Fibroblast of villous mesenchyme (primary cell): Measurements from ENCODE around the gene DLG4. TPM values are rescaled to one million over a fixed set of nuclear protein-coding genes. Genes with fewer than 3 reads are reported as not detected.

Source experiments
- DNase-seq: peaks from one replicate; pipeline ENCODE4 v3.0.0-alpha.2; 2010; ENCODE audit warnings: low read depth
- H3K4me3 ChIP-seq: 2 replicates; pipeline ENCODE4 v1.5.1; 2011; ENCODE audit warnings: low read depth, mild to moderate bottlenecking, low read length
- total RNA-seq: library from RNA; depleted of rRNA; stranded (reverse); fragments of >200 nt; gene quantifications from 2 replicates; pipeline ENCODE4 v1.2.3, GENCODE V29; 2012
- TF ChIP-seq, protein P1 (sequence below): IDR thresholded peaks from 2 replicates; pipeline ENCODE4 v1.5.1; 2012; ENCODE audit warnings: low read depth, mild to moderate bottlenecking, low read length; ENCODE audit not compliant: insufficient read depth

The DLG4 gene
- total RNA-seq, 1 donor: 14.2 TPM

DNA sequence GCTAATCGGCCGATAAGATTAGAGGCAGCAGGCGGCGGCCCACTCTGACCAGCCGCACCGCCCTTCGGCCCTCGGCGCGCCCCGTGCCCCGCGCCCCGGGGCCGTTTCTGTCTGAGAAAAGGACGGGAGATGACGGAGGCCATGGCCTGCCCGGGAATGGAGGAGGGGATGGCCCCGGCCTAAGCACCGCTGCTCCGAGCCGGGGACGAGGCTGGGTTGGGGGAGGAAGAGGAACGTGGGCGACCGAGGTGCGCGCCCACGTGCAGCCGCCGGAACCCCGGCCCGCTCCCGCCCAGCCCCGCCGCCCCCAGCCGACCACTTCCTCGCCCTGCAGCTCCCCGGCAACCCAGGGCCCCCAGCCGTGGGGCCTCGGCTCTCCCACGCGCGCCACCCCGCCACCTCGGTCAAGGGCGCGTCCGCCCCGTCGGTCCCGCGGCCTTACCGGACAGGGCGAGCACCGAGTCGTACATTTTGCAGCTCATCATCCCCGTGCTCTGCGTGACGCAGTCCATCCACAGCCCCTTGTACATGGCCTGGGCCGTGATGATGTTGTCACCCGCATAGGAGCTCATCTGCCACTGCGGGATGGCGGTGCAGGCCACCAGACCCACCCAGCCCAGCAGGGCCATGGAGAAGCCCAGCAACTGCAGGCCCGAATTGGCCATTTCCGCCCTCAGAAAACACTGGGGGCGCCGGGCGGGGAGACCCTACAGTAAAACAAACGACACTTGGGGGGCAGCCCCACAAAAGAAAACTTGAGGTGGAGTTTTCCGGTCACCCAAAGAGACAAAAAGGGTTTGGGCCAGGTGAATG, 41.9 kb upstream of the DLG4 start:
- H3K4me3 ChIP-seq: peak overlapping the region; percentile 56
- TF ChIP-seq, protein P1, sequence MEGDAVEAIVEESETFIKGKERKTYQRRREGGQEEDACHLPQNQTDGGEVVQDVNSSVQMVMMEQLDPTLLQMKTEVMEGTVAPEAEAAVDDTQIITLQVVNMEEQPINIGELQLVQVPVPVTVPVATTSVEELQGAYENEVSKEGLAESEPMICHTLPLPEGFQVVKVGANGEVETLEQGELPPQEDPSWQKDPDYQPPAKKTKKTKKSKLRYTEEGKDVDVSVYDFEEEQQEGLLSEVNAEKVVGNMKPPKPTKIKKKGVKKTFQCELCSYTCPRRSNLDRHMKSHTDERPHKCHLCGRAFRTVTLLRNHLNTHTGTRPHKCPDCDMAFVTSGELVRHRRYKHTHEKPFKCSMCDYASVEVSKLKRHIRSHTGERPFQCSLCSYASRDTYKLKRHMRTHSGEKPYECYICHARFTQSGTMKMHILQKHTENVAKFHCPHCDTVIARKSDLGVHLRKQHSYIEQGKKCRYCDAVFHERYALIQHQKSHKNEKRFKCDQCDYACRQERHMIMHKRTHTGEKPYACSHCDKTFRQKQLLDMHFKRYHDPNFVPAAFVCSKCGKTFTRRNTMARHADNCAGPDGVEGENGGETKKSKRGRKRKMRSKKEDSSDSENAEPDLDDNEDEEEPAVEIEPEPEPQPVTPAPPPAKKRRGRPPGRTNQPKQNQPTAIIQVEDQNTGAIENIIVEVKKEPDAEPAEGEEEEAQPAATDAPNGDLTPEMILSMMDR: no peak
- no peak for DNase-seq

DNA sequence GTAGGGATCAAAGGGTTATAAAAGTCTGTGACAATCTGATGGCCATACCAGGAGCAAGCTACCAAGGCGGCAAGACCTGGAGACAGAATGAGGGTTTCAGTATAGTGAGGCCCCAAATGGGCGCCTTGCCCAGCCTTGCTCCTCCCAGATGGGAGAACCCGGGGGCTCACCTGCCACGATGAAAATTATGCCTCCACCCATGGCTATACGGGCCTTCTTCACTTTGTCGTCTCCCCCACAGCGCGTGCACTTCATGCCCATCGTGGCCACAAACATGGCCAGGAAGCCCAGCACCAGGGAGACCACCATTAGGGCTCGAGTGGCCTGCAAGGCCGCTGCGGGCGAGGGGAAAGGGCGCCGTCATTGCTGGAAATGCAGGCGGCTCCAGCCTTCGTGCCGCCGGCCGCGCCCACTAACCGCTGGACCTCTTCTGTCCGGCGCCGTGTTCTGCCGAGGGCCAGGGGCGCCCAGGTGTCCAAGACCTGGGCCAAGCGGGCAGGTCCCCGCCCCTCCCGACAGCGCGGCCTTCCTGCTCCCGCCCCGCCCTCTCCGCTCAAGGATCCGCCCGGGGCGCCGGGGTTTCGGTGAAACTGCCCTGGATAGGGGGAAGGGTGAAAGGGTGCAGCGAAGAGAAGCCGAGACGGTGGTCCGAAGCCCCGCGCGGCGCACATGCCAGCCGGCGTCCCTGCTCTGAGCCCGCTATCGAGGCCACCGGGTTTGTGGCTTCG, 41.2 kb upstream of the DLG4 start:
- peak overlapping the region; percentile 53 for H3K4me3 ChIP-seq
- TF ChIP-seq, protein P1: no peak
- no peak for DNase-seq

DNA sequence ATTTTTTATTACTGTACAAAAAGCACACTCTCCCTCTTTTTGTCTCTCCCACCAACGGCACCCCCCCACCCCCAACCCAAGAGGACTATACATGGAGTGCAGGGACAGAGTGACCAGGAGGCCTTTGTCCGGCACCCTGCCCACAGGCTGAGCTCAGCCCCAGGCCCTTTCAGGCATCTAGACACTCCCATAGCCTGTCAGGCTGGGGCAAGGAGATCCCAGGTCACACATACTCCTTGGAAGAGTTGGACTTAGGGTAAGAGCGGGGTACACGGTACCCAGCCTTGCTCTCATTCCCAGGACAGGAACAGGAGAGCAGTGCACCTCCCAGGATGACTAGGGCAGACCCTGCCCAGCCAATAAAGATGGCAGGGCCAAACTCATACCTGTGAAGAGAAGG, 40.5 kb upstream of the DLG4 start:
- TF ChIP-seq, protein P1: no peak
- H3K4me3 ChIP-seq: no peak overlapping the region
- no peak for DNase-seq

DNA sequence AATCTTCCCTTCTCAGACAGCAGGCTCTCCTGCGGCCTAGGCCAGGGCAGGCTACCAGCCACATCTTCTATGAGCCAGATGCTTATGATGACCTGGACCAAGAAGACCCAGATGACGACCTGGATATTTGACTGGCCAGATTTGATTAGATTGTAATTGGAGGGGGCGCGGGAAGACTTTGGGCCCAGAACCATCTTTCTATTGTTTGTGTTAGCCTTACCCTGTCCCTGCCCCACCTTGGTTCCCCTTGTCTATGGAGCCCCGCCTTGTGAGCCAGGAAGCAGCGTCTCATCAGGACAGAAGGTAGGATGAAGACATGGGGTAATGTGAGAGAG, 39.9 kb upstream of the DLG4 start:
- TF ChIP-seq, protein P1: no peak
- no peak overlapping the region for H3K4me3 ChIP-seq
- no peak for DNase-seq

DNA sequence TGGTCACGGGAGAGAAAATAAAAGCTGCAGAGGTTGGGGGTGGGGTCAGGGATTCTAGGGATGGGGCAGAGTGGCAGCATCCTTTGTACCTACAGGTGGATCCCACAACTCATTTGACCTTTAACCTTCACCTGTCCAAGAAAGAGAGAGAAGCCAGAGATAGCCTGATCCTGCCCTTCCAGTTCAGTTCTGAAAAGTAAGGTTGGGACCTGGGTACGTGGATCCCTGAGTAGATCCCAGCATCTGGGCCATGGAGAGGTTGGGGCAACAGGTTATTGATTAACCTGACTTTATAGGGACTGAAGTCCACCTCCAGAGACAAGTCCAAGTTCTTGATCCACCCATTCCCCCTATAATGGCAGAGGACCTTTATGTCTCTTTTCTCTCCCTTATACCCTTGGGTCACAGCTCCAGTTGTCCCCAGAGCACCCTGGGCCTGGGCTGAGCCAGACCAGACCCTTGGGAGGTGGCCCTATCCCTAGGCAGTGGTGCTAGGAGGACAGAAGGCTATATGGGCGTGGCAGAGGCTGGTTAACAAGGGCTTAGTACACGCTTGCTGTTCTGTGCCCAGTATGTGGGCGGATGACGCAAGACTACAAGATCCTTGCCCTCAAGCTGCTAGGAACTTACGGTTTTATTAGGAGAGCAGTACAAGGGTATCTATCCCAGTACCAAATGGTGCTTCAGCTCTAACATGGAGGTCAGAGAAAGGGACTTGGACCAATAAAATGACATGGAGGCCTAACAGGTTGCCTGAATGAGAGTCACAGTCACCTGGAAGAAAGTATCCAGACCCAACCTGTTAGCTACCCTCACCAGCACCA, 39.3 kb upstream of the DLG4 start:
- peak; percentile 84 for DNase-seq
- TF ChIP-seq, protein P1: no peak
- no peak overlapping the region for H3K4me3 ChIP-seq

DNA sequence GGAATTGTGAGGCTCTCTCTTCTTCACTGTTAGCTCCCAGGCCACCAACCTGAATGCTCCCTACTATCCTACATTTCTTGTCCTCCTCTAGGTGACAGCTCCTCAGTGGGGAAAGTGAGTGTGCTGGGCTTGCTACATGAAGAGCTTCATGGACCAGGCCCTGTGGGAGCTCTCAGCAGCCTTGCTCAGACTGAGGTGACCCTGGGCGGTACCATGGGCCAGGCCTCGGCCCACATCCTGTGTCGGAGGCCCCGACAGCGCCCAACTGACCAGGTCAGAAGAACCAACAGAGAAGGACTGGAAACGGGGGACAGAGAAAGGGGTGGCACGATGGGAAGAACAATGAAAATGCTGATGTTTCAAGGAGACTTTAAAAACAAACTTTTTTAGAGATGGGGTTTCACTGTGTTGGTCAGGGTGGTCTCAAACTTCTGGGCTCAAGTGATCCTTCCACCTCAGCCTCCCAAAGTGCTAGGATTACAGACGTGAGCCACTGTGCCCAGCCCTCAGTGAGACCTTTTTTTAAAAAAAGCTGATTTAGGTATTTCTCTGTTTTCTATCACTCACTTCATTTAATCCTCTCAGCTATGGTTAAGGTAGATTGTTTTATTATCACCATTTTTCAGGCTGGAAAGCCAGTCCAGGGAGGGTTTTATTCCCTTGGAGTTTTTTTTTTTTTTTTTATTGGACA, 37.3 kb upstream of the DLG4 start:
- no peak overlapping the region for H3K4me3 ChIP-seq
- DNase-seq: no peak

More for the DNA sequence above, 37.3 kb upstream of the DLG4 start:
- TF ChIP-seq, protein P1: no peak
